Measurements from ENCODE around the gene KDR.

Gene KDR

GRCh38 chr4:55078987-55079386, 46.4 kb downstream of the KDR start:
- ATAC-seq (ENCODE audit: insufficient read depth, low read depth), result no peak
- H3K9me3 ChIP-seq (ENCODE audit: insufficient read depth, low read length, severe bottlenecking), result no peaks in the 10 kb centered on the region
- H3K4me1 ChIP-seq (ENCODE audit: insufficient read depth, low read length), result 0 out of 2 replicates have a peak, but pooled peaks cover 3% of the 10 kb centered on the region
- no peak overlapping the region for H2AFZ ChIP-seq (ENCODE audit: low read depth, low read length)
- no peak overlapping the region for H3K27ac ChIP-seq (ENCODE audit: low read length)
- peaks cover 6% of the 10 kb centered on the region for H3K27me3 ChIP-seq (ENCODE audit: insufficient read depth, low read length, poor library complexity)
- DNase-seq, result no peak
- H4K20me1 ChIP-seq (ENCODE audit: insufficient read depth, low read length), result no peaks in the 10 kb centered on the region
- H3K79me2 ChIP-seq (ENCODE audit: insufficient read depth, low read length), result no peaks in the 10 kb centered on the region
- H3K4me2 ChIP-seq (ENCODE audit: insufficient read depth, low read length), result no peak overlapping the region
- no peaks in the 10 kb centered on the region for H3K36me3 ChIP-seq (ENCODE audit: insufficient read depth, low read length)
- TF ChIP-seq, protein P1, sequence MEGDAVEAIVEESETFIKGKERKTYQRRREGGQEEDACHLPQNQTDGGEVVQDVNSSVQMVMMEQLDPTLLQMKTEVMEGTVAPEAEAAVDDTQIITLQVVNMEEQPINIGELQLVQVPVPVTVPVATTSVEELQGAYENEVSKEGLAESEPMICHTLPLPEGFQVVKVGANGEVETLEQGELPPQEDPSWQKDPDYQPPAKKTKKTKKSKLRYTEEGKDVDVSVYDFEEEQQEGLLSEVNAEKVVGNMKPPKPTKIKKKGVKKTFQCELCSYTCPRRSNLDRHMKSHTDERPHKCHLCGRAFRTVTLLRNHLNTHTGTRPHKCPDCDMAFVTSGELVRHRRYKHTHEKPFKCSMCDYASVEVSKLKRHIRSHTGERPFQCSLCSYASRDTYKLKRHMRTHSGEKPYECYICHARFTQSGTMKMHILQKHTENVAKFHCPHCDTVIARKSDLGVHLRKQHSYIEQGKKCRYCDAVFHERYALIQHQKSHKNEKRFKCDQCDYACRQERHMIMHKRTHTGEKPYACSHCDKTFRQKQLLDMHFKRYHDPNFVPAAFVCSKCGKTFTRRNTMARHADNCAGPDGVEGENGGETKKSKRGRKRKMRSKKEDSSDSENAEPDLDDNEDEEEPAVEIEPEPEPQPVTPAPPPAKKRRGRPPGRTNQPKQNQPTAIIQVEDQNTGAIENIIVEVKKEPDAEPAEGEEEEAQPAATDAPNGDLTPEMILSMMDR (IDR thresholded peaks at IDR 0.05; ENCODE audit: borderline replicate concordance, extremely low read depth, low read length, poor library complexity, severe bottlenecking), result no peak
- no peak for TF ChIP-seq EZH2 (IDR thresholded peaks at IDR 0.05; ENCODE audit: borderline replicate concordance, low read depth, low read length, severe bottlenecking)
- H3K4me3 ChIP-seq (ENCODE audit: low read depth in 1 of 2, low read length in 2 of 2), result no peak overlapping the region
- H3K9ac ChIP-seq (ENCODE audit: low read depth, low read length), result no peak overlapping the region

DNA sequence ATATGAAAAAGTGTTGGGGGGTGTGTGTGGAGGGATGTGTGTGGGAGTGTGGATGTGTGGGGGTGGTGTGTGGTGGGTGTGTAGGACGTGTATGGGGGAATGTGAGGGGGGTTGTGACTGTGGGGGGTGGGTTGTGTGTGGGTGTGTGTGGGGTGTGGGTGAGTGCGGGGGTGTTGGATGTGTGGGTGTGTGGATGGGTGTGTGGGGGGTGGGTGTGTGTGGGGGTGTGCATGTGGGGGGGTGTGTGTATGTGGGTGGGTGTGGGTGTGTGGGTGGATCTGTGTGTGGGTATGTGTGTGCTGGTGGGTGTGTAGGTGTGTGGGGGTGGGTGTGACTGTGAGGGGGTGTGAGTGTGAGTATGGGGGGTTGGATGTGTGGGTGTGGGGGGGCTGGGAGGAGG, 47.8 kb downstream of the KDR start:
- Histone ChIP-seq H3K9me3 (ENCODE audit: insufficient read depth, low read length, severe bottlenecking) (no peaks in the 10 kb centered on the region), H3K36me3 (ENCODE audit: insufficient read depth, low read length) (no peaks in the 10 kb centered on the region), H3K4me3 (ENCODE audit: low read depth in 1 of 2, low read length in 2 of 2) (no peak overlapping the region), H3K27ac (ENCODE audit: low read length) (no peak overlapping the region), H3K79me2 (ENCODE audit: insufficient read depth, low read length) (no peaks in the 10 kb centered on the region), H3K27me3 (ENCODE audit: insufficient read depth, low read length, poor library complexity) (peaks cover 6% of the 10 kb centered on the region), H3K4me1 (ENCODE audit: insufficient read depth, low read length) (0 out of 2 replicates have a peak, but pooled peaks cover 3% of the 10 kb centered on the region), H3K9ac (ENCODE audit: low read depth, low read length) (no peak overlapping the region), H3K4me2 (ENCODE audit: insufficient read depth, low read length) (no peak overlapping the region), H2AFZ (ENCODE audit: low read depth, low read length) (no peak overlapping the region), H4K20me1 (ENCODE audit: insufficient read depth, low read length) (no peaks in the 10 kb centered on the region)
- TF ChIP-seq, protein P1 (IDR thresholded peaks at IDR 0.05; ENCODE audit: borderline replicate concordance, extremely low read depth, low read length, poor library complexity, severe bottlenecking), result no peak
- TF ChIP-seq EZH2 (IDR thresholded peaks at IDR 0.05; ENCODE audit: borderline replicate concordance, low read depth, low read length, severe bottlenecking), result no peak
- no peak for ATAC-seq (ENCODE audit: insufficient read depth, low read depth)
- DNase-seq, result no peak

- DNase-seq (no peak), ATAC-seq (ENCODE audit: insufficient read depth, low read depth) (no peak; the same call in 2 of the 3 replicates)
- Histone ChIP-seq H3K9me3 (ENCODE audit: insufficient read depth, low read length, severe bottlenecking) (no peaks in the 10 kb centered on the region), H3K4me3 (ENCODE audit: low read depth in 1 of 2, low read length in 2 of 2) (no peak overlapping the region), H4K20me1 (ENCODE audit: insufficient read depth, low read length) (no peaks in the 10 kb centered on the region), H3K27me3 (ENCODE audit: insufficient read depth, low read length, poor library complexity) (peaks cover 6% of the 10 kb centered on the region), H3K9ac (ENCODE audit: low read depth, low read length) (no peak overlapping the region), H3K36me3 (ENCODE audit: insufficient read depth, low read length) (no peaks in the 10 kb centered on the region), H3K27ac (ENCODE audit: low read length) (no peak overlapping the region), H3K4me2 (ENCODE audit: insufficient read depth, low read length) (no peak overlapping the region), H3K4me1 (ENCODE audit: insufficient read depth, low read length) (0 out of 2 replicates have a peak, but pooled peaks cover 3% of the 10 kb centered on the region), H3K79me2 (ENCODE audit: insufficient read depth, low read length) (no peaks in the 10 kb centered on the region), H2AFZ (ENCODE audit: low read depth, low read length) (no peak overlapping the region)
- TF ChIP-seq, protein P1 (IDR thresholded peaks at IDR 0.05; ENCODE audit: borderline replicate concordance, extremely low read depth, low read length, poor library complexity, severe bottlenecking), result no peak
Observed at GRCh38 chr4:55075823-55076716, 49.3 kb downstream of the KDR start.

Data from DND-41 (cell line).